ENCODE measurements around the gene CNDP1. TPM values are rescaled to one million over a fixed set of nuclear protein-coding genes. Genes with fewer than 3 reads are reported as not detected.
"Not testable (repeated sequence)": the region's sequence is repeated elsewhere in the genome, so short reads cannot be mapped to it uniquely, and the experiment has no call there.

Gene CNDP1
- total RNA-seq, 4 donors from 2014 or later: 0.53 TPM; not detected in 3

- Histone ChIP-seq H3K27ac (peak overlapping the region; percentile 94 to 98 (median 96)), H3K9me3 (no peaks in the 10 kb centered on the region), H3K36me3 (peaks cover 0 to 14% (median 0%) of the 10 kb centered on the region in 3 donors), H3K4me3 (peak overlapping the region in 3 of 4 donors; percentile 84 to 98 (median 96)), H3K27me3 (no peaks in the 10 kb centered on the region), H3K4me1 (peaks cover 0 to 26% (median 9%) of the 10 kb centered on the region in 4 donors)
- DNase-seq: peak in 1 of 3 donors; percentile 44
- TF ChIP-seq CTCF (IDR thresholded peaks at IDR 0.05): peak in 1 of 6 experiments; percentile 18
- no peak for TF ChIP-seq POLR2A (IDR thresholded peaks at IDR 0.05)
These were observed 37.0 kb upstream of the CNDP1 start for GRCh38 chr18:74497324-74497676.

- TF ChIP-seq POLR2A (IDR thresholded peaks at IDR 0.05) (no peak), CTCF (IDR thresholded peaks at IDR 0.05) (no peak)
- Histone ChIP-seq H3K4me1 (peaks cover 0 to 26% (median 9%) of the 10 kb centered on the region in 4 donors), H3K4me3 (peak overlapping the region in 2 of 4 donors; percentile 84 to 96), H3K36me3 (peaks cover 0 to 19% (median 0%) of the 10 kb centered on the region in 3 donors), H3K27ac (peak overlapping the region in 3 of 4 donors; percentile 95 to 98 (median 98)), H3K27me3 (no peaks in the 10 kb centered on the region), H3K9me3 (no peaks in the 10 kb centered on the region)
- DNase-seq: no peak
These were observed 36.5 kb upstream of the CNDP1 start for GRCh38 chr18:74497778-74498177.

- DNase-seq: peak in 2 of 3 donors; percentile 86 to 89
- no peaks in the 10 kb centered on the region for H3K9me3 ChIP-seq
- H3K4me3 ChIP-seq: peak overlapping the region; percentile 27 to 61 (median 38)
- peaks cover 0 to 26% (median 9%) of the 10 kb centered on the region in 4 donors for H3K4me1 ChIP-seq
- peaks cover 0 to 31% (median 0%) of the 10 kb centered on the region in 3 donors for H3K36me3 ChIP-seq
- no peaks in the 10 kb centered on the region for H3K27me3 ChIP-seq
- peak overlapping the region; percentile 74 to 98 (median 78) for H3K27ac ChIP-seq
- TF ChIP-seq POLR2A (IDR thresholded peaks at IDR 0.05) (no peak), CTCF (IDR thresholded peaks at IDR 0.05) (no peak)
These were observed 35.3 kb upstream of the CNDP1 start for GRCh38 chr18:74498712-74499627.

- peaks cover 0 to 26% (median 9%) of the 10 kb centered on the region in 4 donors for H3K4me1 ChIP-seq
- H3K4me3 ChIP-seq: peak overlapping the region; percentile 27 to 61 (median 38)
- H3K27ac ChIP-seq: peak overlapping the region; percentile 74 to 98 (median 78)
- no peaks in the 10 kb centered on the region for H3K9me3 ChIP-seq
- TF ChIP-seq POLR2A (IDR thresholded peaks at IDR 0.05) (peak; percentile 37 to 67), CTCF (IDR thresholded peaks at IDR 0.05) (peak in 2 of 6 experiments; percentile 10 to 22)
- peak; percentile 72 to 86 (median 75) for DNase-seq
- peaks cover 0 to 37% (median 0%) of the 10 kb centered on the region in 3 donors for H3K36me3 ChIP-seq
- H3K27me3 ChIP-seq: no peaks in the 10 kb centered on the region
These were observed 34.7 kb upstream of the CNDP1 start for GRCh38 chr18:74499633-74500032.

- peaks cover 0 to 26% (median 9%) of the 10 kb centered on the region in 4 donors for H3K4me1 ChIP-seq
- no peaks in the 10 kb centered on the region for H3K27me3 ChIP-seq
- no peak for DNase-seq
- H3K9me3 ChIP-seq: no peaks in the 10 kb centered on the region
- TF ChIP-seq POLR2A (IDR thresholded peaks at IDR 0.05): no peak
- no peak for TF ChIP-seq CTCF (IDR thresholded peaks at IDR 0.05)
- H3K4me3 ChIP-seq: peak overlapping the region; percentile 13 to 61 (median 38)
- H3K27ac ChIP-seq: peak overlapping the region; percentile 74 to 98 (median 78)
- H3K36me3 ChIP-seq: peaks cover 0 to 44% (median 0%) of the 10 kb centered on the region in 3 donors
These were observed 33.9 kb upstream of the CNDP1 start for GRCh38 chr18:74500372-74500771.

GRCh38 chr18:74500774-74501173 lies 33.5 kb upstream of the CNDP1 start:
- H3K27me3 ChIP-seq, H3K9me3 ChIP-seq: not testable (repeated sequence)
- Histone ChIP-seq H3K4me3 (peak overlapping the region; percentile 13 to 61 (median 38)), H3K27ac (peak overlapping the region; percentile 74 to 98 (median 78)), H3K4me1 (peaks cover 0 to 28% (median 9%) of the 10 kb centered on the region in 4 donors), H3K36me3 (peaks cover 0 to 46% (median 0%) of the 10 kb centered on the region in 3 donors)
- DNase-seq: peak in 1 of 3 donors; percentile 47
